ENCODE data around the gene RABL6.
"Not testable (repeated sequence)": the region's sequence is repeated elsewhere in the genome, so short reads cannot be mapped to it uniquely, and the experiment has no call there.

The RABL6 gene

DNA sequence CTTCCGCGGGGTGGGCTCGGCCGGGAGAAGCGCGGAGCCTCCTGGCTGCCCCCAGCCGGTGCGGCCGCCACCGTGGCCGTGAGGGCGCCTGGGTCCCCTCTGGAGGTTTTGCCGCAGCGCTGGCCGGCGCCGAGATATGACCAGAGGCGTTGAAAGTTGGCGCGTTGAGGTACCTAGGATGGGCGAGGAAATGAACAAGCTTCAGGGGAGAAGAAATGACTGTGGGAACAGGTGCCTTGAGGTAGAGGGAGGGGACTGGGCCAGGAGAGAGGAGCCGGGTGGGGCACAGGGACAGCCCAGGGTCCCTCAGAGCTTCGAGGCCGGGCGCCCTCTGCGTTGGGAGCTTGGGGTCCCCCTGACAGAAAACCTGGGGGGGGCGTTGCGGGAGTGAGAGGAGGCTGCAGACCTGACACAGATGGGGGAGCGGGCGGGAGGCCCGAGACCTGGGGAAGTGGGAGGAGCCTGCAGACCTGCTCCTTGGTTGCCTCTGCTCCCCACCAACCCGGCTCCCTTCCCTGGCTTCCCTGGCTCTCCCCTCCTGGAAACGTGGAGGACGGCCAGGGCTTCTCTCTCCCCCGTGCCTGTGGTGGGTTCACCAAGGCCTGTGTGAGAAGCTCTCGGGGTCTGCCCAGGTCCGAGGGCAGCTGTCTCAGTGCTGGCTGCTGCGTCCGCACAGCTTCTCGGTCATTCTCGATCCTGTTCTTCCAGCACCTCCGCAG is 14.2 kb downstream of the RABL6 start:
- no peak for DNase-seq (ENCODE audit: low read depth, low spot score)

DNA sequence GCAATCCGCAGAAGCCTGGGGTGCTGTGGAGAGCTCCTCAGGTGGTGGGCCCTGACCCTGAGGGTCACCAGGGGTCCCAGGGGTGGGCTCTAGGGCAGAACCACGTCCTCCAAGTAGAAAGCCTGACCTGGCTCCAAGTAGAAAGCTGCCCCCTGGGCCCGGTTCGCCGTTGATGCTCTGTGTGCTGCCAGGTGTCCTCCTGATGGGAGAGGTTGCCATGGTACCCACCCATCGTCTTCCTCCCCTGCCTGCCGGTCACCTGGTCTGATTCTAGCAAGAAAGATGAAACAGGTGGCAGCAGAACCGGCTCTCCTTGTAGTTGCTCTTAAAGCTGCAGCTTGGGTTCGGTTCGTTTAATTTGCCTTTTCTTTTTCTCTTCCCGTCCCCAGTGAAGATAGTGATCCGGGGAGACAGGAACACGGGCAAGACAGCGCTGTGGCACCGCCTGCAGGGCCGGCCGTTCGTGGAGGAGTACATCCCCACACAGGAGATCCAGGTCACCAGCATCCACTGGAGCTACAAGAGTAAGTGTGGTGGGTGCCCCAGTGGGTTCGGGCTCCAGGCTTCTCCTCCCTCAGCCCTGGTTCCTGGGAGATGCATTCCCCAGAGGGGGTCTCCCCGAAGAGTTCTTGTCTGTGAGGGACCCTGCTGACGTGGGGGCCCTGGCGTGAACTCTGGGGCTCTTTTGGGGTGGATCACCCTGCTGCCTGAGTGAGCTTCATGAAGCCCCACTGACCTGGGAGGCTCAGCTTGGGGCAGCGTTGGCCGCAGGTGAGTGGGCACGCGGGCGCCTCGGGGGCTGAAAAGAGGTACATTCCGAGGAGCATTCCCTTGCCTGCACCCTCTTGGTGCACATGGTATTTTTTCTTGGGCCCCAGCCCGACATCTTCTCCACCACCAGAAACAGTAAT is 15.6 kb downstream of the RABL6 start:
- DNase-seq (ENCODE audit: low read depth, low spot score) = no peak

DNA sequence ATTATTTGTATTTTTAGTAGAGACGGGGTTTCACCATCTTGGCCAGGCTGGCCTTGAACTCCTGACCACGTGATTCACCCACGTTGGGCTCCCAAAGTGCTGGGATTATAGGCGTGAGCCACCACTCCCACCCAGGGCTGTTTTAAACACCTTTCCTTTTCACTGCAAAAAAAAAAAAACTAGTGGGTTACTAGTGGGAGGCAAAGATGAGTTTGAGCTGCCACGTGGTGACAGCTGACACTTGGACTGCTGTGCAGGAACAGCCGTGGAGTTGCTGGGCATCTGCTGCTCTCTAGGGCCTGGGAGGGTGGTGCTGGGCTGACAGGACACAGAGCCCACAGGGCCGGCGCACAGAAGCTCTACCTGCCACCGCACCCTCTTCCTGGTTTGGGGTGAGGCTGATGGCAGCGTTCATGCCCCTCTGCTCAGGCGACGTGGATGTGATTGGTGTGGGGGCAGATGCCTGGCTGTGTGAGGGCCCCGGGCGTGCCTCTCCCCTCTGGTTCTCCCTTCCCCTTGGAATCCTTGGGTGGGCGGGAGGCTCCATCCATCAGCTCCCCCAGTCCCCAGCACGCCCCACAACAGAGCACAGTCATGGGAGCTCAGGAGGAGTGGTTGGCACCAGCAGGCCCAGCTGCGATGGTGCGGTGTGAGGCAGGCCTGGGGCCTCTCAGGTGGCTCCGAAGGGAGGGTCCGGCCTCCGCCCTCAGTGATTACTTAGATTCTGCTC is 16.9 kb downstream of the RABL6 start:
- no peak for DNase-seq (ENCODE audit: low read depth, low spot score)

DNA sequence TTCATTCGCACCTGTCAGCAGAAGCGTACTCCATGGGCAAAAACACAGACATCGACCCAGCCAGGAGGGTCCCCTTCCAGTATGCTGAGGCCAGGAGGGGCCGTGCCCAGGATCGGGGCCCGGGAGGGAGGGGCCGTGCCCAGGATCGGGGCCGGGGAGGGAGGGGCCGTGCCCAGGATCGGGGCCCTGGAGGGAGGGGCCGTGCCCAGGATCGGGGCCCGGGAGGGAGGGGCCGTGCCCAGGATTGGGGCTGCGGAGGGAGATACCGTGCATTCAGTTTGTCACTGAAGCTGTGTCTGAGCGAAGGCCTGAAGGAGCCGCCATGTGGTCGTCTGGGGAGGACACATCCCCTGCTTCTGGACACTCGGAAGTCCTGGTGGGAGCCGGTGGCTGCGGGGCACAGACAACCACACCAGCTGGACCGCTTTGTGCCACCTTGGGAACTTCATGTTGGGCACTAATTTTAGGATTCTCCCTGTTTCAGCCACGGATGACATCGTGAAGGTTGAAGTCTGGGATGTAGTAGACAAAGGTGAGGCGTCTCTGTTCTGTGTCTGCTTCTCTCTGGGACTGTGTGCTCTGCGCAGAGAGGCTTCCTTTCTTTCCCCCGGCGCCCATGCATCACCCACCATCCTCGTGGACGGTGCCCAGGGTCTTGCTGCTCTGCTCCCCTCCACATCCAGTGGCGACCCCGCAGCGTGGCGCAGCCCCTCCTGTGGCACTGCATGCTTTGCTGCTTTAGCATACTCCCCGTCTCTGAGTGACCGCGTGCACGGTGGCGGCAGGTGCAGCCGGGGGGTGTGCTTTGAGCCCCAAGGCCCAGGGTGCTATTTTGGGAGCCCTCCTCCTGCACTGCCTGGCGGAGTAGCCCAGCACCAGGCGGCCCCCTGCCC is 17.8 kb downstream of the RABL6 start:
- DNase-seq (ENCODE audit: low read depth, low spot score) = no peak

DNA sequence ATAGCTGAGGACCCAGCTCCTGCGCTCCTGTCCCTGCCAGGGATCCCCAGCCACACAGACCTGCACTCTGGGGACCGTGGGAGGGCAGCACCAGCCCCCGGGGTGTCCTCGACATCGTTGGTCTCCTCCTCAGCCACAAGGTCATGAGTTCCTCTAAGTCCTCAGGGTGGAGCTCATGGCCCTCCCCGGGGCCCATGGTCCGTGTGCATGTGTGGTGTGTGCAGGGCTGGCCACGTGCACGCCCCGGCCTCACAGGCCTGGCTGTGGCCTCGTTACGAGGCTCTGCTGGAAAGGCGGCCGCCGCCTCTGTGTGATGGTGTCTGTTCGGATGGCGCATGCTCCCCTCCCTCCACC is 18.4 kb downstream of the RABL6 start:
- no peak for DNase-seq (ENCODE audit: low read depth, low spot score)

DNA sequence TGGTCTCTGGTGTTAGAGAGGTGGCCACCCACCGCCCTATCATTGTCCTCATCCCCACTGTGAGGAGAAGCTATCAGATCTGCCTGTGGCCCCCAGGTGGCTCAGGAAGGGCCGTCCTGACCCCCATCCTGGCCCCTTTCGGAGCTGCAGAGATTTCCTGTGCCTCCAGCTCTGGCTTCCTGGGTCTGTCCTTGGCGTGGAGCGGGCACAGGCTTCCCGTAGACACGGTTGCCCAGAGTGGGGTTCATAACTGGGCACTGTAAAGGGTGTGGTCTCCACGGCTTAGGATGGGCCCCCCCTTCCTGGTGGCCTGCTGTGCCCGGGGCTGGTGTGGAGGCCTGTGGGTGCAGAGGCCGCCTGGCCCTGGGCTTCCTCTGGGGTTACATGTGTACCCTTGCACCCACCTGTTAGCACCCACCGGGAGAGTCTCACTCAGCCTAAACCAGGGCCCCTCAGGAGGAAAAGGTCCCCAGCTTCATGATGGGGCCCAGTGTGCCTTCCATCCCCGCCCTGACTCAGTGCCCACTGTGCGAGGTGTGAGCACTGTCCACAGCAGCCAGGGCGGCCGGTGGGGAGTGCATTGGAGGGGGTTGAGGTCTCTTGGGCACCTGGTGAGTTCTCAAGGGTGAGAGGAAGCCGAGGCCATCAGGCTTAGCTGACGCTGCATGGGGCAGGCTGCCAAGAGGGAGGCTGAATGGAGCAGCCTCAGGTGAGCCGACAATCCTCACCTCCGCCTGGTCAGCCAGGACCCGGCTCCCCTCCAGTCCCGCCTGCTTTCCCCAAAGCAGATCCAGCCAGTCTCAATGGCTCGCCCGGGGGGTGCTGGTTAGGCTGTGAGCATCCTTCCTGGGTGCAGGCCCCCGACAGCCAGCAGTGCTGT is 19.2 kb downstream of the RABL6 start:
- DNase-seq (ENCODE audit: low read depth, low spot score) = no peak

DNA sequence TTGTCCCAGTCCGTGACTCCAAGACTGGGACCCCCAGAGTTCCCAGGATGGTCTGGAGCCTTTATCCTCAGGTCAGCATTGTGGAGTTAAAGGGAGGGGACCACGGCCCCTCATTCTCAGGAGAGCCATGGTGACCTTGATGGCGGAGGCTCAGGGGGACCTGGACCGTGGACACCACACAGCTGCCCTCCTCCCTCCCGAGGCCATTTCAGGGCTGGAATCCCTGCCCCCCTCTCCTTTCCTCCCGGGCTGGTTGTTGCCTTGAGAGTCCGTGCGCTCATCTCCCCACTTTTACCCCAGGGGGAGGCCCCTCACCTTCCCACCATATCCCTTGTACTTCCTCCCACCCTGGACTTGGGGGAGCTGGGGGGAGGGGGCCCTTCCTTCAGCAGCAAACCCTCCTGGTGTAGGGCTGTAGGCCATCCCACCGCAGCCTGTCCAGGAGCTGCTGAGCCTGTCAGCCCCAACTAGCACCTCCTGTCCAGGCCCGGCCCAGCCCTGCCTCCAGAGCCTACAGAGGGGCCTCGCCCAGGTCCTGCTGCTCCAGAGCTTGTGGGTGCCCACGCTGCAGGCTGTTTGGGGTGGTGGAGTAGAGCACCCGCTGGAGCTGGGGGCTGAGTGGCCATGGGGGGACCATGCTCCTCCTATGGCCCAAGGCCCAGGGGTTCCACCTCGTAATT is 20.2 kb downstream of the RABL6 start:
- DNase-seq (ENCODE audit: low read depth, low spot score) = no peak

DNA sequence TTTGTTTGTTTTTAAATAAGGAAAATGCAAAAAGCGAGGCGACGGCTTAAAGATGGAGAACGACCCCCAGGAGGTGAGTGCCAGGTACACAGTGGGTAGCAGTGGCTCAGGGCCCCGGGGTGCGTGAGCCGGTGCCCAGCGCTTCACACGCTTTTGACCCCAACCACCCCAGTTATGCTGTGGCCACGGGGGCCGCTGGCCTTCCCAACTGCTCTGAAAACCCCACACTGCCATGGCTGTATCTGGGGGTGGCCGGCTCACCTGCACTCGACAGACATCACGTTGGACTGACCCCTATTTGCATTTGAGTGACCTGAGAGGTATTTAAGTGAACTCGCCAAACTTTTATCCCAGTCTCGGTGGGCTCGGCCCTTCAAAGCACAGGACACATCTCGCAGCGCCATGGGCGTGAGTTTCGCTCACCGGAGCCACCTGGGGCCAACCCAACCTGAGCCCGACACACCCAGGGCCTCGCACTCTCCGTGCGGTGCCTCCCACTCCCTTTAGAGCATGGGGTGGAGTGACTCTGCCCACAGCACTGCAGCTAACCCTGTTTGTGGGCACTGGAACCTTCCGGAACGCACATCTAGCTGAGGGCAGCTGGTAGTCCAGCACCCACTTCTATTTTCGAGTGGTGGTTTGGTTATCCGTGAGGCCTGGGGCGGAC is 20.9 kb downstream of the RABL6 start:
- no peak for DNase-seq (ENCODE audit: low read depth, low spot score)

DNA sequence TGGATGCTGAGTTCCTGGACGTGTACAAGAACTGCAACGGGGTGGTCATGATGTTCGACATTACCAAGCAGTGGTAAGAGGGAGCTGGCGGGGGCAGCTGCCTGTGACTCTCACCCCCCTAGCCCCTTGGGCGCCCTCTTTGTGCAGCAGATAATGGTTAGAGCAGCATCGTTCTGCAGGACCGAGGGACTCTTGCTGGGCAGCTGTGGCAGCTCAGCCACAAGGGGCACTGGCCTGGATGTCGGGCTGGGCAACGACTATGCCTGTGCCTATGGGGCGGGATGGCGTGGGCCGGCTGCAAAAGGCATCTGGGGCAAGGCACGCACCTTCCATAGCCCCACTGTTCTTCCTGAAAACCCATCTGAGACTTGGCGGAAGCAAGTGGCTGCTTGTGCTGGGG is 21.7 kb downstream of the RABL6 start:
- no peak for DNase-seq (ENCODE audit: low read depth, low spot score)

DNA sequence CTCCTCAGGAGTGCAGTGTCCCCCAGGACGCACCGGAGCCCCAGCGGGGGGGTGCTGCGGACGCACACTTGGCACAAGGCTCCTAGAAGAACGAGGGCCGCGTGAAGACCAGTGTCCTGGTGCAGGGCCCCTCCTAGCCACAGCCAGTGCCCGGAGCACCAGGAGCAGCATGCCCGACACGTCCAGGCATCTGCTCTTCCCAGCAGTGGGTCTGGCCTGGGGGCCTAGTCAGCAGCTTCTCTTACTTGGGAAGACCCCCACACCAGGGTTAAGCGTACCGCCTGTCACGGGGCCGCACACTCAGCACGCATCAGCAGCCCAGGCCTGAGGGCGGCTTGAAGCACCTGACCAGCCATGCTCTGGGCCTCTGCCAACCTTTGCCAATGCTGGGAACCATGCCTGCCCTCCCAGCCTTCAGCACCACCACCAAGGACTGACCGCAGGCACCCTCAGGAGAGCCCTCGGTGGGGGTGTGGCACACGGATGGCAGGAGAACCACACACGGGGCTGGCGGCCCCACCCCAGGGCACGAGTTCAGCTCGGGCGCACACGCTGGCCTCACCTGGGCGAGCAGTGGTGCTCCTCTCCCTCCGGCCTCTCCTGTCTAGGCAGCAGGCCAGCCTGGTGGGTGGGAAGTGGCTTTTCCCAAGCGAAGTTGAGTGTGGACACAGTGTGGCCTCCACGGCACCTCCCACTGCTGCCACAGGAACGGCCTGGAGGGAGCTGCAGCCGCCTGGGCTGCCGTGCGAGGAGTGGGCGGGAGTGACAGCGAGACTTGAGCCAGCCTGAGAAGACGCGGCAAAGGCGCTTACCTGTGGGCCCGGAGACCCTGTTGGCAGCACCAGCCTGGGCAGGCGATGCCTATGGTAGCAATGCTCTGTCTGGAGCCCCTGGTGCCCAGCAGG is 22.5 kb downstream of the RABL6 start:
- no peak for DNase-seq (ENCODE audit: low read depth, low spot score)

DNA sequence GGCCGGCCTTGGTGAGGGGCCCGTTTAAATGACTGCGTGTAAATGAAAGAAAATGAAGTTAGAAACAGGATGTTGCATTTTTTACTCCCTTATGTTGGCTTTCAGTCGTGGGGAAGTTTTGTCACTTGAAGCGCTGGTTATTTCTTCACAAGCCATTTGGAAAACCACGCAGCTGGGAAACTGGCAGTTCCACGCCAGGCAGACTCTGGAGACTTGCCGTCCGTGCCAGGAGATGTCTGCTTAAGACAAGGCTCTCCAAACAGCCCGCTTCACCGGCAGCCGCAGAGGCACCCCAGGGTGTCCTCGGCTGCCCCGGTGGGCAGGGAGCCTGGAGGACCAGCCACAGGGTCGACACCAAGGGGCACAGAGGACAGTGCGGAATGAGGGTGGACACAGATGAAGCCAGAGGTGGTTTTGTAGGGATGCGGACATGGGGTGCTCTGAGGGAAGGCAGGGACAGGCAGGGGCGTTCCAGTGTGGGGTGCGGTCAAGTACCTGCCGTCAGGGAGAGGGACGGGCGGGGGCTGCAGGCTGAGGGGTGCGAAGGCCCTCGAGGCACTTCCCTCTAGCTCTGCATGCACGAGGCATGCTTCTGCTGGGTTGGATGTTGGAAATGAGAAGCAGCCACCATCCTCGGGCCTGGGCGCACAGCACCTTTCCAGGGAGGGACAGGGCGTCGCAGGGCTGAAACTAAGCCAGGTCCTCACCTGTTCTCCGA is 23.4 kb downstream of the RABL6 start:
- no peak for DNase-seq (ENCODE audit: low read depth, low spot score)

DNA sequence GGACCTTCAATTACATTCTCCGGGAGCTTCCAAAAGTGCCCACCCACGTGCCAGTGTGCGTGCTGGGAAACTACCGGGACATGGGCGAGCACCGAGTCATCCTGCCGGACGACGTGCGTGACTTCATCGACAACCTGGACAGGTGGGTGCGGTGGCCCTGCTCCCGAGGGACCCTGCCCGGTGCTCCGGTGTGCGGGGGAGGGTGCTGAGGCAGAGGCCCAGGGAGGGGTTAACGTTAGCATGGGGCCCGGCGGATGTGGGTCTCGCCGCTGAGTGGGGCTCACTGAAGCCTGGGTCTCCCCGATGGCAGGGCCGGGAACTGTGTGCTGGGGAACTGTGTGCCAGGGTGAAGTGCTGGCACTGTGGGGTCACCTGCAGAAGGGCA is 24.0 kb downstream of the RABL6 start:
- DNase-seq (ENCODE audit: low read depth, low spot score) = no peak

DNA sequence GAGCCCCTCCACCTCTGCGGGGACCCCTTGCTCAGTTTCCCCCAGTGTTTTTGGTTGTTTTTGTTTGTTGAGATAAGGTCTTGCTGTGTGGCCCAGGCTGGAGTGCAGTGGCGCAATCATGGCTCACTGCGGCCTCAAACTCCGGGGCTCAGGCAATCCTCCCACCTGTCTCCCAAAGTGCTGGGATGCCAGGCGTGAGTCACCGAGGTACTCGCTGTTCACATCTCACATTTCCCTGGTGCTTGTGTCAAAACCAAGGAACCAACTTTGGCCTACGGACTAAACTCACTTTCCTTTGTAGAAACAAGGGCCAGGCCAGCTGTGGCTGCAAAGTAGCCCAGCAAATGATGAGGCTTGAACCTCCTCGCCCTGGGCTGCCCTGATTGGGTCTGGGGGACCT is 24.8 kb downstream of the RABL6 start:
- DNase-seq (ENCODE audit: low read depth, low spot score) = no peak

DNA sequence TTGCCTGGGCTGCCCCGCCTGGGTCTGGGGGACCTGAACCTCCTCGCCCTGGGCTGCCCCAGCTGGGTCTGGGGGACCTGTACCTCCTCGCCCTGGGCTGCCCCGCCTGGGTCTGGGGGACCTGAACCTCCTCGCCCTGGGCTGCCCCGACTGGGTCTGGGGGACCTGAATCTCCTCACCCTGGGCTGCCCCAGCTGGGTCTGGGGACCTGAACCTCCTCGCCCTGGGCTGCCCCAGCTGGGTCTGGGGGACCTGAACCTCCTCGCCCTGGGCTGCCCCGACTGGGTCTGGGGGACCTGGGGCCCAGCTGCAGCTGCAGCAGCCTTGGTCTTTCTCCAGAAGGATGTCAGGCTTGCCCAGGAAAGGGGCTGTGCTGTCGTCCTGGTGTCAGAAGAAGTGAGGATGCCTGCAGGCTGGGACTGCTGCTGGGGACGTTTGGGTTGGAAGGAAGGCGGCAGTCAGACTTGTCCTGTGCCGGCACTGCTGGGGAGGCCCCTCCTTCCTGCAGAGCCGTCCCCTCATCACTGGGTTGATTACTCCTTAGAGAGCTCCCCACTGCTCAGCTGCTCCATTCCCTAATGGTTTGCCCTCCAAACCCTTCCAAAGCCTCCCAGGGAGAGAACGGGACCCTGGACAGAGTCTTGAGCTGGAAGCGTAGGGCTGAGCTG is 25.8 kb downstream of the RABL6 start:
- not testable (repeated sequence) for DNase-seq (ENCODE audit: low read depth, low spot score)

DNA sequence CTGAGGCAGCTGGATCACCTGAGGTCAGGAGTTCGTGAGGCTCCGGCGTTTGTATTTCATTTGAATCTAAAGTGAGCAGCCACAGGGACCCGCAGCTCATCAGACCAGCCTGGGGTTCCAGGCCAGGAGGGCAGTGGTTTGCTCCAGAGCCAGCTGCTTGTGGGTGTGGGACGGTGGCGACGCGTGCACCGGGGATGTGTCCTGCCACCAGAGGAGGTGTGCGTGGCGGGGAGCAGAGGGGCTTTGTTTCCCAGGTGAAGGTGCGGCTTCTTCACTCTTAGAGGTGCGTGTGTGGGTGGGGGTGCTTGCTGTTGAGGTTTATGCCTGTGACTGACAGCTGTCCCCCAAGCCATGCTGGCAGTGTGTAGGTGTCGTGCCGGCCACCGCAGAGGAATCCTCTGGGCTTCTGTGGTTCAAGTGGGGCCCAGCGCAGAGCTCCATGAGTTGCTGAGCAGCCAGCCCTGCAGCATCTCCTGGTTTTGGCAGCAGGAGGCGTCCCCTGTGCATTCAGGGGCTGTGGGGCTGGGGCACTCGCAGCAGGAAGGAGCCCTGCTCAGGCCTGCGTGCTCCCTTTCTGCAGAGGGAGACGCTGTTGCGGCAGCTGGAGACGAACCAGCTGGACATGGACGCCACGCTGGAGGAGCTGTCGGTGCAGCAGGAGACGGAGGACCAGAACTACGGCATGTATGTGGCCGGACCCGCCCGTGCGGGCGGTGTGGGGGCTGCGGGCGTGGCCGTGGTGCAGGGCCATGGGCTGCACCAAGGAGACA is 27.6 kb downstream of the RABL6 start:
- no peak for DNase-seq (ENCODE audit: low read depth, low spot score)
